ENCODE results near the gene USP19. TPM values are rescaled to one million over a fixed set of nuclear protein-coding genes. Genes with fewer than 3 reads are reported as not detected.

The USP19 gene
- total and polyA plus RNA-seq, 4 donors: 8.1 to 39.6 (median 27.4) TPM

DNA sequence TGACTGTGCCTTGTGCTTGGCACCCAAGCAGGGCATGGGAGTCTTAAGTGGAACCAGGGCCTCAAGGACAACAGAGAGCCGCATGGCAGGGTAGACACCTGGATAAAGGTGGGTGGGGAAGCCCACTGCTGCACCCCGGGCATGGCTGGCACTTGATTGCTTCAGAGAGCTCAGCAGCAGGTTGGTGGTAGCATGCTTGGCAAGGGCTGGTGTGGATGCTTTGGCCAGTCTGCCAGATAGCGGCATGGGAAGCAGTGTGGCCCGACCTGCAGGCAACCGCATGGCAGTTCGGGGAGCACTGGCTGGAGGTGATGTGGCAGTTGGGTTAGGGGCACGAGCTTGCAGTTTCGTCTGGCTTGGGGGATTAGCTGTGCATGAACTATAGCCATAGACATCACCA, 43.0 kb upstream of the USP19 start:
- H3K4me3 ChIP-seq (ENCODE audit: low read depth in 1 of 3, low read length in 3 of 3): no peak overlapping the region
- H3K4me1 ChIP-seq (ENCODE audit: control insufficient read depth in 4 of 4, insufficient read depth in 4 of 4, low read length in 3 of 4): peaks cover 18 to 32% (median 30%) of the 10 kb centered on the region in 4 donors
- no peaks in the 10 kb centered on the region for H3K27me3 ChIP-seq (ENCODE audit: control insufficient read depth in 4 of 4, insufficient read depth in 4 of 4, low read length in 3 of 4)
- no peak overlapping the region for H3K9ac ChIP-seq (ENCODE audit: low read depth in 1 of 2, low read length in 2 of 2)
- H3K27ac ChIP-seq (ENCODE audit: low read depth in 1 of 2, low read length in 2 of 2): no peak overlapping the region
- 98% methylated on average over 8 of the region's 8 CpGs for WGBS
- TF ChIP-seq JUND (IDR thresholded peaks at IDR 0.05) (no peak), ATF3 (IDR thresholded peaks at IDR 0.05) (no peak), REST (IDR thresholded peaks at IDR 0.05) (no peak)
- H3K9me3 ChIP-seq (ENCODE audit: control insufficient read depth in 4 of 4, low read length in 3 of 4): no peaks in the 10 kb centered on the region
- H3K36me3 ChIP-seq (ENCODE audit: control insufficient read depth in 4 of 4, insufficient read depth in 3 of 4, low read depth in 1 of 4, low read length in 3 of 4): peaks cover 0 to 14% (median 12%) of the 10 kb centered on the region in 4 donors
- DNase-seq (ENCODE audit: low spot score): no peak

- peaks cover 18 to 30% (median 30%) of the 10 kb centered on the region in 4 donors for H3K4me1 ChIP-seq (ENCODE audit: control insufficient read depth in 4 of 4, insufficient read depth in 4 of 4, low read length in 3 of 4)
- WGBS: 97% methylated on average over 21 of the region's 21 CpGs
- no peaks in the 10 kb centered on the region for H3K27me3 ChIP-seq (ENCODE audit: control insufficient read depth in 4 of 4, insufficient read depth in 4 of 4, low read length in 3 of 4)
- no peaks in the 10 kb centered on the region for H3K9me3 ChIP-seq (ENCODE audit: control insufficient read depth in 4 of 4, low read length in 3 of 4)
- H3K27ac ChIP-seq (ENCODE audit: low read depth in 1 of 2, low read length in 2 of 2): no peak overlapping the region
- H3K36me3 ChIP-seq (ENCODE audit: control insufficient read depth in 4 of 4, insufficient read depth in 3 of 4, low read depth in 1 of 4, low read length in 3 of 4): peaks cover 0 to 14% (median 12%) of the 10 kb centered on the region in 4 donors
- H3K9ac ChIP-seq (ENCODE audit: low read depth in 1 of 2, low read length in 2 of 2): no peak overlapping the region
- no peak for DNase-seq (ENCODE audit: low spot score)
- H3K4me3 ChIP-seq (ENCODE audit: low read depth in 1 of 3, low read length in 3 of 3): no peak overlapping the region
- no peak for TF ChIP-seq RAD21 (IDR thresholded peaks at IDR 0.05)
- TF ChIP-seq YY1 (IDR thresholded peaks at IDR 0.05): no peak
- TF ChIP-seq RXRA (IDR thresholded peaks at IDR 0.05): no peak
- TF ChIP-seq JUND (IDR thresholded peaks at IDR 0.05): no peak
These were observed 42.3 kb upstream of the USP19 start for GRCh38 chr3:49162751-49163419.

- DNase-seq (ENCODE audit: low spot score): no peak
- 83% methylated on average over 3 of the region's 3 CpGs for WGBS
- H3K9ac ChIP-seq (ENCODE audit: low read depth in 1 of 2, low read length in 2 of 2): no peak overlapping the region
- peaks cover 12 to 22% (median 21%) of the 10 kb centered on the region in 4 donors for H3K4me1 ChIP-seq (ENCODE audit: control insufficient read depth in 4 of 4, insufficient read depth in 4 of 4, low read length in 3 of 4)
- H3K36me3 ChIP-seq (ENCODE audit: control insufficient read depth in 4 of 4, insufficient read depth in 3 of 4, low read depth in 1 of 4, low read length in 3 of 4): peaks cover 0 to 14% (median 12%) of the 10 kb centered on the region in 4 donors
- H3K9me3 ChIP-seq (ENCODE audit: control insufficient read depth in 4 of 4, low read length in 3 of 4): no peaks in the 10 kb centered on the region
- H3K27me3 ChIP-seq (ENCODE audit: control insufficient read depth in 4 of 4, insufficient read depth in 4 of 4, low read length in 3 of 4): no peaks in the 10 kb centered on the region
- H3K27ac ChIP-seq (ENCODE audit: low read depth in 1 of 2, low read length in 2 of 2): no peak overlapping the region
- no peak overlapping the region for H3K4me3 ChIP-seq (ENCODE audit: low read depth in 1 of 3, low read length in 3 of 3)
- no peak for TF ChIP-seq FOXA2 (IDR thresholded peaks at IDR 0.05)
- TF ChIP-seq ZBTB33 (IDR thresholded peaks at IDR 0.05): no peak
- TF ChIP-seq, protein P1, sequence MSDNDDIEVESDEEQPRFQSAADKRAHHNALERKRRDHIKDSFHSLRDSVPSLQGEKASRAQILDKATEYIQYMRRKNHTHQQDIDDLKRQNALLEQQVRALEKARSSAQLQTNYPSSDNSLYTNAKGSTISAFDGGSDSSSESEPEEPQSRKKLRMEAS (IDR thresholded peaks at IDR 0.05): no peak
- no peak for TF ChIP-seq YY1 (IDR thresholded peaks at IDR 0.05)
- TF ChIP-seq GABPA (IDR thresholded peaks at IDR 0.05 in 1 of 2, conservative IDR thresholded peaks at IDR 0.05 in 1 of 2): no peak
- no peak for TF ChIP-seq FOXA1 (IDR thresholded peaks at IDR 0.05)
- TF ChIP-seq EGR1 (IDR thresholded peaks at IDR 0.05; ENCODE audit: low read depth in 2 of 2): no peak
- TF ChIP-seq, protein P2, sequence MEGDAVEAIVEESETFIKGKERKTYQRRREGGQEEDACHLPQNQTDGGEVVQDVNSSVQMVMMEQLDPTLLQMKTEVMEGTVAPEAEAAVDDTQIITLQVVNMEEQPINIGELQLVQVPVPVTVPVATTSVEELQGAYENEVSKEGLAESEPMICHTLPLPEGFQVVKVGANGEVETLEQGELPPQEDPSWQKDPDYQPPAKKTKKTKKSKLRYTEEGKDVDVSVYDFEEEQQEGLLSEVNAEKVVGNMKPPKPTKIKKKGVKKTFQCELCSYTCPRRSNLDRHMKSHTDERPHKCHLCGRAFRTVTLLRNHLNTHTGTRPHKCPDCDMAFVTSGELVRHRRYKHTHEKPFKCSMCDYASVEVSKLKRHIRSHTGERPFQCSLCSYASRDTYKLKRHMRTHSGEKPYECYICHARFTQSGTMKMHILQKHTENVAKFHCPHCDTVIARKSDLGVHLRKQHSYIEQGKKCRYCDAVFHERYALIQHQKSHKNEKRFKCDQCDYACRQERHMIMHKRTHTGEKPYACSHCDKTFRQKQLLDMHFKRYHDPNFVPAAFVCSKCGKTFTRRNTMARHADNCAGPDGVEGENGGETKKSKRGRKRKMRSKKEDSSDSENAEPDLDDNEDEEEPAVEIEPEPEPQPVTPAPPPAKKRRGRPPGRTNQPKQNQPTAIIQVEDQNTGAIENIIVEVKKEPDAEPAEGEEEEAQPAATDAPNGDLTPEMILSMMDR (IDR thresholded peaks at IDR 0.05; ENCODE audit: low read depth, low read length, missing input control): no peak
- TF ChIP-seq HNF4G (IDR thresholded peaks at IDR 0.05): no peak
- TF ChIP-seq ATF3 (IDR thresholded peaks at IDR 0.05): no peak
- no peak for TF ChIP-seq JUND (IDR thresholded peaks at IDR 0.05)
- TF ChIP-seq TAF1 (conservative IDR thresholded peaks at IDR 0.05): no peak
- TF ChIP-seq RXRA (IDR thresholded peaks at IDR 0.05): no peak
- no peak for TF ChIP-seq RAD21 (IDR thresholded peaks at IDR 0.05)
- TF ChIP-seq NR2F2 (IDR thresholded peaks at IDR 0.05): no peak
These were observed 41.3 kb upstream of the USP19 start for GRCh38 chr3:49161808-49162530.
